GM19468 (cell line): ENCODE results near the gene PPCS.
"Not testable (repeated sequence)": the region's sequence is repeated elsewhere in the genome, so short reads cannot be mapped to it uniquely, and the experiment has no call there.

ENCODE experiments used
- ATAC-seq: cut with Tn5 transposase; IDR thresholded peaks from one replicate; pipeline ENCODE4 v1.9.1; 2021; ENCODE audit warnings: mild to moderate bottlenecking, moderate library complexity, moderate number of reproducible peaks; ENCODE audit not compliant: unreplicated experiment; ENCODE audit errors: extremely low read depth

Gene PPCS

GRCh38 chr1:42449256-42449655, 7.1 kb upstream of the PPCS start:
- no peak for ATAC-seq

- ATAC-seq = no peak
These were observed 6.3 kb upstream of the PPCS start for GRCh38 chr1:42450061-42450460.

- ATAC-seq = no peak
These were observed 3.0 kb upstream of the PPCS start for GRCh38 chr1:42453386-42453785.

- no peak for ATAC-seq
These were observed 1.9 kb upstream of the PPCS start for GRCh38 chr1:42454403-42454802.

- ATAC-seq = peak; percentile 26
These were observed 379 bp downstream of the PPCS start for GRCh38 chr1:42456754-42457089.

- ATAC-seq = no peak
These were observed 4.9 kb downstream of the PPCS start for GRCh38 chr1:42461196-42461595.

- ATAC-seq = peak; percentile 97
These were observed 6.8 kb downstream of the PPCS start, which contains the start of gene CCDC30 for GRCh38 chr1:42462828-42463763. Gene CCDC30 (plus strand): TSS chr1:42463286. CDS start chr1:42480552, 17,266 bp downstream.

- ATAC-seq = no peak
These were observed 7.6 kb downstream of the PPCS start for GRCh38 chr1:42463921-42464320.

GRCh38 chr1:42466030-42466429, 9.7 kb downstream of the PPCS start:
- no peak for ATAC-seq

- ATAC-seq = no peak
These were observed 13.4 kb downstream of the PPCS start for GRCh38 chr1:42469727-42470126.

GRCh38 chr1:42476605-42477004, 20.3 kb downstream of the PPCS start:
- ATAC-seq = no peak

GRCh38 chr1:42477354-42477753, 21.0 kb downstream of the PPCS start:
- ATAC-seq = not testable (repeated sequence)

GRCh38 chr1:42477775-42478174, 21.4 kb downstream of the PPCS start:
- ATAC-seq = no peak

GRCh38 chr1:42479621-42480020, 23.3 kb downstream of the PPCS start:
- no peak for ATAC-seq

GRCh38 chr1:42480921-42481320, 24.6 kb downstream of the PPCS start:
- ATAC-seq = no peak

- ATAC-seq = no peak
These were observed 26.4 kb downstream of the PPCS start for GRCh38 chr1:42482635-42483153.

GRCh38 chr1:42484382-42484781, 28.0 kb downstream of the PPCS start:
- no peak for ATAC-seq

GRCh38 chr1:42490237-42490636, 33.9 kb downstream of the PPCS start:
- no peak for ATAC-seq

GRCh38 chr1:42502031-42502430, 45.7 kb downstream of the PPCS start:
- ATAC-seq = not testable (repeated sequence)

GRCh38 chr1:42504535-42505128, 48.3 kb downstream of the PPCS start:
- no peak for ATAC-seq

- ATAC-seq = no peak
These were observed 50.2 kb downstream of the PPCS start for GRCh38 chr1:42506576-42506975.
